Measurements from ENCODE around the gene SPINK1.
"Not testable (repeated sequence)": the region's sequence is repeated elsewhere in the genome, so short reads cannot be mapped to it uniquely, and the experiment has no call there.

Gene SPINK1

DNA sequence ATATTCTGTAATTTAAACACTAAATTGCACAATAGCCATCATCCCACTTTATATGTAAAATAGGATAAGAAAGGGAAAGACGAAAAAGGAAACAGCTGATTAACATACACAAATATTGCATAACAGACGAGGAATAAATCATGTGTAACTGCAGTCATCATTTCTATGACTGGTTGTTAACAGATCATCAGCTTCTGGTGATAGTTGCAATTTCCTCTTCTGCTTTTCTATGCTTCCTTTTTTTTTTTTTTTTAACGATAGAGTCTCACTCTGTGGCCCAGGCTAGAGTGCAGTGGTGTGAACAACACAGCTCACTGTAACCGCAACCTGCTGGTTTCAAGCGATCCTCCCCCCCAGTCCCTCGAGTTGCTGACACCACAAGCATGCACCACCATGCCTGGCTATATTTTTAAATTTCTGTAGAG, 26.4 kb downstream of the SPINK1 start:
- DNase-seq (ENCODE audit: low read depth), result no peak

DNA sequence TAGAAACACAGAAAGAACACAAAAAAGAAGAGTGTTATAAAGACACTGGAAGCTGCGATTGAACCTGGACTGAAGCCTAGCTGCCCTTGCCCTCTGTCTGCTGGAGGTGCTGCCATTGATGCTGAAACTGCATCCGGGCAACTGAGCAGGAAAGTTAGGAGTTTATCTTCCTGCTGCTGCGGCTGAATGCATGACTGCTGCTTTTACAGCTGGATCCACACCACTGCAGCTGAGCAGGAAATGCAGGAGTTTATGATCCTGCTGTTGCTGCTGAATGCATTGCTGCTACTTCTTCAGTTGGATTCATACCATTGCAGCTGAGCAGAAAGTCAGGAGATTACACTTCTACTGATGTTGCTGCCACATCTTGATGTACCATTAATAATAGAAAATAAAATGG, 27.1 kb downstream of the SPINK1 start:
- DNase-seq (ENCODE audit: low read depth), result no peak

DNA sequence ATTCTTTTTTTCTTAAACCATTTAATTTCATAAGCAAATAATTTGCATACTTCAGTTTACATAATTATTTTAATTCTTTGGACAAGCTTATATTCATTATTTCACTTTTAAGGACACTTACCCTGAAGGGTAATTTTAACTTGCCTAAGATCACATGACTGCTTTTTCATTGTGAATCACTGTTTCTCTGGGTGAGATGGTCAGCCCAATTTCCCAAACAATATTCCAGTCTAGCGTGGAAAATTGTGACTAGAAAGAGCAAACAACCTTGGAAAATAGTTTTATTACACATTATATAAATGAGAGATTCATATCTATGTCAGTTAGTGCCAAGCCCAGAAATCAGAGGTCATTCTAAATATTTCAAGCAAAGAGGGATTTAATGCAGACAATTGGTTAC, 27.5 kb downstream of the SPINK1 start:
- no peak for DNase-seq (ENCODE audit: low read depth)

DNA sequence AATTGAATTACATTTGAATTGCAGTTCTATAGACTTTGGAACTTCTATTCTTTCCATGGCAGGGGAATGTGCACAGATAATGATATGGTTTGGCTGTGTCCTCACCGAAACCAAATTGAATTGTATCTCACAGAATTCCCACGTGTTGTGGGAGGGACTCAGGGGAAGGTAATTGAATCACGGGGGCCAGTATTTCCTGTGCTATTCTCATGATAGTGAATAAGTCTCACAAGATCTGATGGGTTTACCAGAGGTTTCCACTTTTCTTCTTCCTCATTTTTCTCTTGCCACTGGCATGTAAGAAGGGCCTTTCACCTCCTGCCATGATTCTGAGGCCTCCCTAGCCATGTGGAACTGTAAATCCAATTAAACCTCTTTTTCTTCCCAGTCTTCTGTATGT, 28.3 kb downstream of the SPINK1 start:
- not testable (repeated sequence) for DNase-seq (ENCODE audit: low read depth)

DNA sequence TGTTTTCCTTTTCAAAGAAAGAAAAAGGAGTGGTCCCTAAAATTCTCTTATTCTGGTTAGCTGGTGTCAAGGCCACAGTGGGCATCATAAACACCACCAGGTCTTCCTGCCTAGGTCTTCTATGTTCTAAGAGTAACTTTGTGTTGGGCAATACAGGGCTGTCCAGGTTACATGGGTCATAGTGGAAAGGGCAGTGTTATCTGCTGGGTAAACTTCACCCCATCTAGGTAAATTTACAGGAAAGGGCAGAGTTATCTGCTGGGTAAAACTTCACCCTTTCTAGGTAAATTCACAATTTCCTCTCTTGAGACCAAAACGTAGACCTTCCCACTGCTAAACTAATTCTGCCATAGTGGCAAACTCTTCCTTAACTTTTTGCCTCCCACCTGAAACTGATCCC, 30.0 kb downstream of the SPINK1 start:
- no peak for DNase-seq (ENCODE audit: low read depth)

DNA sequence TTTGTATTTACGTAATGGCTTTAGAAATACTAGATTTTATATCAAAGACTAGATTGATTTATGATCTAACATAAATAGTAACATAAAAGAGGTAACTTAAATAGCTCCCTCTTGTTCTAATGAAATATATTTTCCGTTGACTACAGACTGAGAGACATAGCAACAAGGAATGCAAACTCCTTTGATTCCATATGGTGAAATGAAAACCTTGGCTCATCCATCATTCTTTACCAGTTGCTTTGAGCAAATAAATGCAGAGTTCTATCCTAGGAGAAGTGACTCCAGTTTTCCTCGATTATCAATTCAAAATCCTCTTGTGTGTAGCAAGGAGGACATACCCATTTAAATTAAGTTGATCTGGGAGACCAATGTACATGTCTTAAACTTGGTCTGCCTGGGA, 31.0 kb downstream of the SPINK1 start:
- no peak for DNase-seq (ENCODE audit: low read depth)

DNA sequence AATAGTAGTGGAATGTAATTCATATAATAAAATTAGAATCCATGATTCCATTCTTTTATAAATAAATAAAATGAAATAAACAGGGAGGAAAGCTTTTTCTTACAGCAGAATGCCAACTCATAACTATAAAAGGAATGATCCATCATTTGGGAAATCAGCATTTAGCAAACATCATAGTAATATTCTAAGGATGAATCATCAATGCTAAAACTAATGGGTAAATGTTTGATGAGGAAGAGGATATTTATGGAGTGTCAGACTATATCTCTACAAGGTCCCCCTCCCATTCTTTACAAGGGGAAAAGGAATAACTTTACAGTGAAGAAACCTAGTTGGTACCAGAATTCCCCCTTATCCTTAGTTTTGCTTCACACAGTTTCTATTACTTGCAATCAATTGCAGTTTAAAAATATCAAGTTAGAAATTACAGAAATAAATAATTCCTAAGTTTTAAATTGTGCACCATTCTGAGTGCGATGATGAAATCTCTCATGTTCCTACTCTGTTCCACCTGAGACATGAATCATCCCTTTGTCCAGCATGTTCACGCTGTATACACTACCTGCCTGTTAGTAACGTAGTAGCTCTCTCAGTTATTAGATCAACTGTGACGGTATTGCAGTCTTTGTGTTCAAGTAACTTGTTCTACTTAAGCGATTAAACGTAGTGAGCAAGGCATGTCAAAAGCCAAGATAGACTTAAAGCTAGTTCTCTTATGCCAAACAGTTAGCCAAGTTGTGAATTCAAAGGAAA, 34.7 kb downstream of the SPINK1 start:
- DNase-seq (ENCODE audit: low read depth), result no peak

DNA sequence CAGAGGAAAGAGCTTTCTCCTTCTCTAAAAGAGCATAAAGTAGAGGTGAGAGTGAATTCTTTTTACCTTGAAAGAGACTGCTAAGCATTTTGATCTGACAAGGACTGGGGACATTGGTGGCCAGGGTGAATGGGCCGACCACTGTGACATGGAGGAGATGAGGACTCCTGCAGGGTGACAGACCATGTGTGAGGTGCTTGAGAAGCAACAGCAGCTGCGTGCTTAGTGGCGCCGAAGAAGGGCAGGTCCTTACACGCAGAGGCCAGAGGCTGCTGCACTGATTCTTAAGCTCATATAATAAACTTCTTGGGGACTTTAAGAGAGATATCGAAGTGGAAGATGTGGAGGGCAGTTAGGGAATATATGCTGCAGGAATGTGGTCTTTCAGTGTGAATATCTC, 40.3 kb downstream of the SPINK1 start:
- no peak for DNase-seq (ENCODE audit: low read depth)

DNA sequence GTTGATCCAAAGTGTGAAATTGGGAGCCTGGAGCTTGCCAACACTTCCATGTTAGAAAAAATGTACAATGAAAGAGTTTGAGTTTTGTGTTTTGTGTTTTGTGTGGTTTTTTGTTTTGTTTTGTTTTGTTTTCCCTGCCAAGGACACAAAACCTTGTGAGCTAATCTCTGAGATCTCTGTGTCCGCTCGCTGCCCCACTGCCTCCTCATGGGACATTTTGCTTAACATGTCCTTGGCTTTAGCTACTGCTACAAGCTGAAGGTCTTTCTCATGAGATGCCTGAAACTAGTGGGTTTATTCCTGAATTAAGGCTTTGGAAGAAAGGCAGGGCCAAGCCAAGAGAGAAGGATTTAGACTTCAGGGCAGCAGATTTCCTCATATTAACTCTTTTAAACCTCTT, 41.7 kb downstream of the SPINK1 start:
- DNase-seq (ENCODE audit: low read depth), result no peak

DNA sequence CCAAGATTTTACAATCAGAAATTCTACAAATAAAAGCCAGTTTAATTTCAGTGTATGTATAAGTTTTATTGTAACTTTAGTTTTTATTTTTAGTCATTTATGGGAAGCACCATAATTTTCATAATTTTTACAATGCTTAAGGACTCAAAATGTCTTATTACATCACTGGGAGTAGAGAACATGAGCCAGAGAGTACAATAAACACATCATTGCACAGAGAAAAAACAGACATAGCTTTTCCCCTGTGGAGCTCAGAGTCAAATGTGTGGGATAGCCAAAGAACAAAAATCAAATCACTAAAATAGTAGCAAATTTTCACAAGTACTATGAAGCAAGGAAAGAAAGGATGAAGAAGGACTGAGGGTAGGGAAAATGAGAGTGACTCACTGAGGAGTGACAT, 43.4 kb downstream of the SPINK1 start:
- DNase-seq (ENCODE audit: low read depth), result no peak

DNA sequence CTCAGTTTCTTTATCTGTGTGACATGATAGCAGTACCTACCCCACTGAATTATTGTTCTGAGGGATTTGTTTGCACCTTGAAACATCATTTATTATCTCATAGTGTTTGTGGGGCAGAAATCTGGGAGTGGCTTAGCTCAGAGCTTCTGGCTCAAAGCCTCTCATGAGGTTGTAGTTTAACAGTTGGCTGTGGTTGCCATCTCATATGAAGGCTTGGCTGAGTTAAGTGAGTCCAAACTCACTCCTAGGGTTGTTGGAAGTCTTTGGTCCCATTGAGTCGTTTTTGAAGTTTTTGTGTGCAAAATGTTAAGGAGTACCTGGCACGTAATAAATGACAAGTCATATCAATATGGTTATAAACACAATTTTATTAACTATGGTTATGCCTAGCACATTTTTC, 45.3 kb downstream of the SPINK1 start:
- DNase-seq (ENCODE audit: low read depth), result no peak

DNA sequence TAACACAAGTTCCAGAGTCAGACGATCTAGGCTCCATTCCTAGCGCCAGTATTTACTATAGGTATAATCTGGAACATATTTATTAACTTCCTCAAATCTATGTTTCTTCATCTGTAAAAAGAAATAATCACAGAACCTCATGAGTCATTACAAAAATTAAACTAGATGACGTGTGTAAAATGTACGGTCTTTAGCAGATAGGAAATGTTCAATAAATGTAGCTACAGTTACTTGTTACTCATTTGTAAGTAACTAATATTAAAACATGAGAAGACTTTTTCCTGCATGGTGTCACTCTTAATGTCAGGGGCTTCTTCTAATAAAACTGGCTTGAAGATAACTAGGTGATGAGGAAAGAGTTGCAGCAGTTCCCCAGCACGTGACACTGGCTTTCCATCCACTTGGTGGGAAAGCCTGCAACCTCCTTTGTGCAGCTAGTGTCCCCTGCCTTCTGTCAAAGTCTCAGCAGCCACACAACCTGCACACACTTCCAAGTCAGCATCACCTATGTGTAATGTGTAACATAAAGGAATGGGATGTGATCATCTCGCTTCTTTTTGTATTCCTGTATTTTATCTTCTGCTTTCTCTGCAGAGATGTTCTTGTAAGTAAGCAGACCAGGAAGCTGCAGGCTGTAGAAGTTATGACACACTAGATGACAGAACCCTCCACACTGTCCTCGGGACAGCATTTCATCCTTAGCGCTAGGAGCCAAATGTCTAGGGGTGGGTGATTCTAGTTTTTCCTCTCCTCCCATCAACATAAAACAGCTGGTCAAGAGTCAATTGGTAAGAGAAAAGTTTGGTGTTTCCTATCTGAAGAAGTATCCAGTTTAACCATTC, 47.1 kb downstream of the SPINK1 start:
- no peak for DNase-seq (ENCODE audit: low read depth)

DNA sequence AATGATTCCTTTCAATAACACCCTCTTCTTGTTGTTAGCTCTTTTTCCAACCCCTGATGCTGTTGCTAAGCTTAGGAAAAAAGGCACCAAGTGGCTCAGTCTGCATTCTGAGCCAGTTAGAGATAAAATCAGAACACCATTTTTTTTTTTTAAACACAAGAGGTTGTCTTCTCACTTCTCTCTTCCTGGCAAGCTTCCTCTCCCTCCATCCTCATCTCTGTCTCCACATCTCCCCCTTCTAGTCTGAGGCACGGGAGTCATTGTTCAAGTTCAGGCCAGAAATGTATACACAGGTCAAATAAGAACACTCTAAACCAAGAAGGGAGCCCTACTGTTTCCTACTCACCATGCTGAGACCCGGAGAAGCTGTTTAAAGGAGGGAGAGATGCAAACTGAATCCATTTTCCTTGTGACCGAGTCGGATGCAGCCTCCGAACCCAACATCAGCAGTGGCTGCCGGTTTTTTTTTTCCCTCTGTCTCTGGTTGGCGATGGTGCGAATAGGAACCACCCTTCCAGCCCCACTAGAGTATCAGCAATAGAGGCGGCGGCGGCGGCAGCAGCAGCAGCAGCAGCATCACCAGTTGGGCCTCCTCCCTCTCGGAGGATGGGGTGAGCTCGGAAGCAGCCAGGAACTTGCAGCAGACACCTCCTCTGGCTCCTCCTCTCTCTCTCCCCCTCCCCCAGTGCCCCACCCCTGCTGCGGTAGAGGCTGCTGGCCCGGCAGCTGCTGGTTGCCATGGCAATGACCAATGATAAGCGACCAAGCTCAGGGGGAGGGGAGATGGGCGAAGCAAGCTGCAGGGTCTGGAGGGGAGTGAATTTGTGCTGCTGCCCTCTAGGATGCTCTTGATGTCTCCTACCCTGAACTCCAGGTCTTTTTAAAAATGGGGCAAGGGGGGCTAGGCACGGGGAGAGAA, 49.1 kb downstream of the SPINK1 start, which contains the start of gene JAKMIP2:
Gene JAKMIP2, minus strand, starts transcription at position 619 of the 919 bp plus-strand sequence. CDS start 110,922 bp downstream, outside the sequence.
- peak; percentile 69 for DNase-seq (ENCODE audit: low read depth)

DNA sequence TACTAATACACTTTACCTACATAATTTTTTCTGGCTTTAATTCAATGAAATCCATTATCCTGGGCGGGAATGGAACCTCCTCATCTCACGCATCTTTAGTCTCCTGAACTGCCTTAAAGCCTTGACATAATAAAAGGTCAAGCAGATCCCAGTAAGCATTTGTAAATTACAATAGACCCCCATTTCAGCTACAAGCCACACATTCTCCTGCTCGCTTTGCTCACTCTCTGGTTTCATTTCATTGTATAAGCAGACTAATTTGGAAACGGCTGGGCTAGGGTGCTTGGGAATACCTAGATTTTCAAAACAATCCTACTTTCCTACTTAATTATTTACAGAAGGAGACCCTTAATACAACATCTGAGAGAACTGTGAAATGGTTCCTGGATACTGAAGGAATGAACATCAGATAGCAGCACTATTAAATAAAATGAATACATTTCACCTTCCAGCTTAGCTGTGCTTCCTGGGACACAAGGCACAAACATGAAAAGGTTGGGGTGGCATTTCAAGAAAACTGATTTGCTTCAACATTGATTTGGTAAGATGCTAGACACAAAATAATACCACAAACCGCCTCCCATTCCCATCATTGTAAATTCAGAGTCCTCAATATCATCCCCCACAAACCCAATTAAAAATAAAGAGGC, 50.4 kb downstream of the SPINK1 start:
- no peak for DNase-seq (ENCODE audit: low read depth)

DNA sequence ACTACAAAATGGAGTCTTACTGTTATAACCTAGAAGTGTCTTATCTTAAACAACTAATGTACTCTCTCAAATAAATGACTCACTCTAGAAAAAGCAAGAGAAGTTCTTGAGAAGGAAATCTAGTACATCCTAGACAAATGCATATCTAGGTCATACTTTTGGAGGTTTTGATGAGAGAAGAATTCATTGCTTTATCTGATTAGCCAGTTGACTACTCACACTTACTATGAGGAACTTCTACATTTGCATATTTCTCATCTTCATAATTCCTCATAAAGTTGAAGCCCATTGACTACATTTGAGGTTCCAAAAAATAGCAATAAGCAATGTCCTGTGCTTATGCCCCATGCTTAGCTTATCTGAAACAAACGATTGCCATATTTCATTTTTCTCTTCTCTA, 51.8 kb downstream of the SPINK1 start:
- DNase-seq (ENCODE audit: low read depth), result no peak

DNA sequence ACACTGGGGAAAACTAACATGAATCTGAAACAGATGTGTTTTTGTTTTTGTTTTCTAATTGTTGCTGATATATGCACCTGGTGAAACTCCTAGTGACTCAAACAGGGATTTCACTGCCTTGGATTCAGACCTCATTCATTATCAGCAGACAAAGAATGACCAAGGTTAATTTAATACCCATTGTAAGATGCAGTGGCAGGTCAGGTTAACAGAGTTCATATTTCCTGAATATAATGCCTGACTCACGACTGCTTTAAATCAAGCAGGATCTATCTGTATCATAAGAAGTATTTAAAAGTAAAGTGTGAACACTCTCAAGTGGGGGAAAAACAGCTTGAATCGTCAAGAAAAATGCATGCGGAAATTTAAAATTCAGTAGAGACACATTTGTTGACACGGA, 54.5 kb downstream of the SPINK1 start:
- no peak for DNase-seq (ENCODE audit: low read depth)
